Colonic mucosa (tissue), 4 donors: ENCODE data around the gene S1PR5. TPM values are rescaled to one million over a fixed set of nuclear protein-coding genes. Genes with fewer than 3 reads are reported as not detected.

Experiments used
- DNase-seq: peaks from one replicate; pipeline ENCODE4 v3.0.0-alpha.2; 2020
- H3K27ac ChIP-seq: fragments of 200-600 bp; one replicate; pipeline ENCODE4 v1.8.0; 2021
- H3K27me3 ChIP-seq: fragments of 200-600 bp; one replicate; pipeline ENCODE4 v1.8.0; 2021
- H3K36me3 ChIP-seq: fragments of 200-600 bp; one replicate; pipeline ENCODE4 v1.8.0; 2021
- H3K4me1 ChIP-seq: fragments of 200-600 bp; one replicate; pipeline ENCODE4 v1.8.0; 2021; ENCODE audit warnings: mild to moderate bottlenecking
- H3K4me3 ChIP-seq: fragments of 200-600 bp; one replicate; pipeline ENCODE4 v1.8.0; 2021
- H3K9ac ChIP-seq, 2 donors: one replicate each; pipeline ENCODE4 v1.7.0; 2013; ENCODE audit warnings: control low read depth in 2 of 2, low read depth in 2 of 2, low read length in 2 of 2
- H3K9me3 ChIP-seq: fragments of 200-600 bp; one replicate; pipeline ENCODE4 v1.8.0; 2021
- intact Hi-C: fragments of 100-400 bp; cut with DNase I; formaldehyde crosslinking; loops from one replicate; pipeline ENCODE4 v1.14.1; 2022
- microRNA-seq: library from miRNA; unstranded; fragments of <30 nt; microRNA quantifications from one replicate; pipeline ENCODE4, GENCODE V29; 2019
- total RNA-seq, 2 donors: library from RNA; stranded (reverse); fragmentation: NEBNext Ultra II Directional in 1 of 2; extraction: Animal tissue kit (Norgen Biotek cat#: 25700) in 1 of 2; gene quantifications; one replicate each; pipeline ENCODE4 v1.2.1, GENCODE V29; 2021
- TF ChIP-seq, protein P1 (sequence below): fragments of 200-600 bp; IDR thresholded peaks from one replicate; pipeline ENCODE4 v1.8.0; 2022; ENCODE audit warnings: antibody characterized with exemption, mild to moderate bottlenecking
- donor health status: healthy.
- donor health status: DM: no; HTN: no; CAD: no.
- donor health status: DM: no; HTN: no; CAD: no.

Gene S1PR5
- total RNA-seq, 2 donors from 2014 or later: not detected

DNA sequence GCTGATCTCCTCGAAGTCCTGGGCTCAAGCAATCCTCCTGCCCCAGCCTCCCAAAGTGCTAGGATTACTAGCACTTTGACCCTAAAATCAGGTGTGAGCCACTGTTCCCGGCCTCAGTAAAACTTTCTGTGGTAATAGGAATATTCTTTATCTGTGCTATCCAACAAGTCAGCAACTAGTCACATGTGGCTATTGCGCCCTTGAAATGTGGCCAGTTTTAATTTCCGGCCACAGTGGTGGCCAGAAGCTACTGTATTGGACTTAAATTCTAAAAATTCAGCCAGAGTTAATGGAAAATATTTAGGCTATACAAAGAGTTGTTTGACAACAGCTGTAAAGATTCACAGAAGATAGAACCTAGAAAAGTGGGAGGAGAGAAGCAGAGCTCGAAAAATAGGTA lies 44.1 kb downstream of the S1PR5 start:
- TF ChIP-seq, protein P1, sequence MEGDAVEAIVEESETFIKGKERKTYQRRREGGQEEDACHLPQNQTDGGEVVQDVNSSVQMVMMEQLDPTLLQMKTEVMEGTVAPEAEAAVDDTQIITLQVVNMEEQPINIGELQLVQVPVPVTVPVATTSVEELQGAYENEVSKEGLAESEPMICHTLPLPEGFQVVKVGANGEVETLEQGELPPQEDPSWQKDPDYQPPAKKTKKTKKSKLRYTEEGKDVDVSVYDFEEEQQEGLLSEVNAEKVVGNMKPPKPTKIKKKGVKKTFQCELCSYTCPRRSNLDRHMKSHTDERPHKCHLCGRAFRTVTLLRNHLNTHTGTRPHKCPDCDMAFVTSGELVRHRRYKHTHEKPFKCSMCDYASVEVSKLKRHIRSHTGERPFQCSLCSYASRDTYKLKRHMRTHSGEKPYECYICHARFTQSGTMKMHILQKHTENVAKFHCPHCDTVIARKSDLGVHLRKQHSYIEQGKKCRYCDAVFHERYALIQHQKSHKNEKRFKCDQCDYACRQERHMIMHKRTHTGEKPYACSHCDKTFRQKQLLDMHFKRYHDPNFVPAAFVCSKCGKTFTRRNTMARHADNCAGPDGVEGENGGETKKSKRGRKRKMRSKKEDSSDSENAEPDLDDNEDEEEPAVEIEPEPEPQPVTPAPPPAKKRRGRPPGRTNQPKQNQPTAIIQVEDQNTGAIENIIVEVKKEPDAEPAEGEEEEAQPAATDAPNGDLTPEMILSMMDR: no peak
- no peak for DNase-seq
- Histone ChIP-seq H3K4me3 (no peak overlapping the region), H3K9ac (no peak overlapping the region), H3K36me3 (no peaks in the 10 kb centered on the region), H3K27ac (no peak overlapping the region), H3K27me3 (no peaks in the 10 kb centered on the region), H3K9me3 (no peaks in the 10 kb centered on the region), H3K4me1 (no peaks in the 10 kb centered on the region)
- intact Hi-C loops: no loop called here

DNA sequence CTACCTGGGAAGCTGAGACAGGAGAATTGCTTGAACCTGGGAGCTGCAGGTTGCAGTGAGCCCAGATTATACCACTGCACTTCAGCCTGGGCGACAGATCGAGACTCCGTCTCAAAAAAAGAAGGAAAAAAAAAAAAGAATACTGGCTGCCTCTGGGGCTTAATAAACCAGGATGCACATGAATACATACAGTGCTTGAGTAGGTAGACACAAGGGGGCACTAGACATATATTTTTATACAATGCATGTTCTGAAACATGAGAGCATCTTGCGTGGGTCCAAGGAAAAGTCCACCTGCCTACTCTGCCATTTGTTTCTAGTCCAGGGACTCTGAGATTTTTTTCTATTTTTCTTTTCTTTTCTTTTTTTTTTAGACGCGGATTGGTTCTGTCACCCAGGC lies 45.3 kb downstream of the S1PR5 start:
- no peak overlapping the region for H3K27ac ChIP-seq
- no peaks in the 10 kb centered on the region for H3K4me1 ChIP-seq
- no peak for DNase-seq
- no peak overlapping the region for H3K9ac ChIP-seq
- intact Hi-C loops: no loop called here
- no peaks in the 10 kb centered on the region for H3K9me3 ChIP-seq
- no peak overlapping the region for H3K4me3 ChIP-seq
- H3K36me3 ChIP-seq: no peaks in the 10 kb centered on the region
- TF ChIP-seq, protein P1: peak; percentile 33
- no peaks in the 10 kb centered on the region for H3K27me3 ChIP-seq

DNA sequence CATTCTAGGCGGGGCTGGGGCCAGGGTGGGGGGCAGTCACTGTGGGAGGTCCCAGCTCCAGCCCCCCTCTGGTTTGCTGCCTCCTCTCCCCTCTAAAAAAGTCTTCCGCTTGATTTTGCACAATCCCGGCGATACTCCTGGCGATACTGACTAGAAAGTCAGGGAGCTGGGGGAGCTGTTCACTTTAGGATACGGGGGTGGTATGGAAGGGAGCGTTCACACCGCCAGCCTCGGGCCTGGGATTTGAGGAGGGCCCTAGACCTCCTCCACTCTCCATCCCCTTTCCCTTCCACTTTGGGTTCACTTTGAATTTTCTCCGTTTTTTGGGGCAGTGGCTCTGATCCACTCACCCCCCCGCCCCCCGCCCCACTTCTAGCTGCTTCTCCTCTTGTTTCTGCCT lies 49.1 kb downstream of the S1PR5 start:
- TF ChIP-seq, protein P1: no peak
- intact Hi-C loops: no loop called here
- H3K36me3 ChIP-seq: no peaks in the 10 kb centered on the region
- H3K4me1 ChIP-seq: no peaks in the 10 kb centered on the region
- H3K9me3 ChIP-seq: no peaks in the 10 kb centered on the region
- no peak overlapping the region for H3K27ac ChIP-seq
- H3K9ac ChIP-seq: no peak overlapping the region
- H3K4me3 ChIP-seq: no peak overlapping the region
- DNase-seq: no peak
- no peaks in the 10 kb centered on the region for H3K27me3 ChIP-seq

DNA sequence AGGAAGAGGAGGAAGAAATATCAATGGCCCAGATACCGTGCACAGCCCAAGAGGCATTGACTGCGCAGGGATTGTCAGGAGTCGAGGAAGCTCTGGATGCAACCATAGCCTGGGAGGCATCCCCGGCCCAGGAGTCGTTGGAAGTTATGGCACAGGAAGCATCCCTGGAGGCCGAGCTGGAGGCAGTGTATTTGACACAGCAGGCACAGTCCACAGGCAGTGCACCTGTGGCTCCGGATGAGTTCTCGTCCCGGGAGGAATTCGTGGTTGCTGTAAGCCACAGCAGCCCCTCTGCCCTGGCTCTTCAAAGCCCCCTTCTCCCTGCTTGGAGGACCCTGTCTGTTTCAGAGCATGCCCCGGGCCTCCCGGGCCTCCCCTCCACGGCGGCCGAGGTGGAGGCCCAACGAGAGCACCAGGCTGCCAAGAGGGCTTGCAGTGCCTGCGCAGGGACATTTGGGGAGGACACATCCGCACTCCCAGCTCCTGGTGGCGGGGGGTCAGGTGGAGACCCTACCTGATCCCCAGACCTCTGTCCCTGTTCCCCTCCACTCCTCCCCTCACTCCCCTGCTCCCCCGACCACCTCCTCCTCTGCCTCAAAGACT lies 50.0 kb downstream of the S1PR5 start:
- DNase-seq: no peak
- Histone ChIP-seq H3K27me3 (no peaks in the 10 kb centered on the region), H3K27ac (no peak overlapping the region), H3K36me3 (no peaks in the 10 kb centered on the region), H3K4me3 (no peak overlapping the region), H3K4me1 (no peaks in the 10 kb centered on the region), H3K9me3 (no peaks in the 10 kb centered on the region), H3K9ac (no peak overlapping the region)
- TF ChIP-seq, protein P1: no peak
- intact Hi-C loops: no loop called here

DNA sequence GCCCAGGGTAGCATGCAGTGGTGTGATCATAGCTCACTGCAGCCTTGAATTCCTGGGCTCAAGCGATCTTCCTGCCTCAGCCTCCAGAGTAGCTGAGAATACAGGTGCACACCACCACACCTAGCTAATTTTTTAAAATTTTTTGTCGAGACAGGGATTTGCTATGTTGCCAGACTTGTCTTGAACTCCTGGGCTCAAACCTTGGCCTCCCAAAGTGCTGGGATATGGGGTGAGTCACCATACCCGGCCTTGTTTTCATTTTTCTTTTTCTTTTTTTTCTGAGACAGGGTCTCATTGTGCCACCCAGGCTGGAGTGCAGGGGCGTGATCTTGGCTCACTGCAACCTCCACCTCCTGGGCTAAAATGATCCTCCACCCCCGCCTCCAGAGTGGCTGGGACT lies 52.8 kb downstream of the S1PR5 start:
- TF ChIP-seq, protein P1: no peak
- H3K9ac ChIP-seq: no peak overlapping the region
- intact Hi-C loops: no loop called here
- H3K36me3 ChIP-seq: no peaks in the 10 kb centered on the region
- no peaks in the 10 kb centered on the region for H3K4me1 ChIP-seq
- no peak overlapping the region for H3K27ac ChIP-seq
- H3K27me3 ChIP-seq: no peaks in the 10 kb centered on the region
- no peak overlapping the region for H3K4me3 ChIP-seq
- no peak for DNase-seq
- no peaks in the 10 kb centered on the region for H3K9me3 ChIP-seq

Small RNA genes lying within 50 kb of the gene (microRNA-seq; reads per million reads assigned to microRNA genes)
- not detected for gene MIR1238

Other genes starting within 250 kb of the S1PR5 start
- gene ICAM1, start 246.3 kb downstream of the S1PR5 start, total RNA-seq: 10 to 100 TPM in 1 of 2 donors, 1 to 10 TPM in 1; 3.5 to 13.1 TPM
- gene ICAM4, start 230.5 kb downstream of the S1PR5 start, total RNA-seq: under 1 TPM; 0.19 to 0.37 TPM
- gene ICAM5, start 227.5 kb downstream of the S1PR5 start, total RNA-seq: 1 to 10 TPM in 1 of 2 donors, under 1 TPM in 1; 0.74 to 1.3 TPM
- 1 to 10 TPM in 1 of 2 donors, under 1 TPM in 1; 0.96 to 5.1 TPM for gene ZGLP1, start 207.6 kb downstream of the S1PR5 start, total RNA-seq
- gene FDX2, start 201.4 kb downstream of the S1PR5 start, total RNA-seq: 10 to 100 TPM; 10.7 to 19.8 TPM
- 100 to 1,000 TPM in 1 of 2 donors, 10 to 100 TPM in 1; 67.1 to 101 TPM for gene RAVER1, start 183.9 kb downstream of the S1PR5 start, total RNA-seq
- 10 to 100 TPM; 27.2 to 31.8 TPM for gene ICAM3, start 177.8 kb downstream of the S1PR5 start, total RNA-seq
- 100 to 1,000 TPM in 1 of 2 donors, 10 to 100 TPM in 1; 76.3 to 148 TPM for gene TYK2, start 136.9 kb downstream of the S1PR5 start, total RNA-seq
- 100 to 1,000 TPM; 128 to 286 TPM for gene CDC37, start 113.9 kb downstream of the S1PR5 start, total RNA-seq
- gene PDE4A, start 96.9 kb downstream of the S1PR5 start, total RNA-seq: 10 to 100 TPM in 1 of 2 donors, 1 to 10 TPM in 1; 8.6 to 13.8 TPM
- 10 to 100 TPM; 53.2 to 87.3 TPM for gene KEAP1, start 14.1 kb downstream of the S1PR5 start, total RNA-seq
- gene ATG4D, start 26.5 kb upstream of the S1PR5 start, total RNA-seq: 10 to 100 TPM; 69.0 to 89.9 TPM
- 10 to 100 TPM; 11.0 to 27.2 TPM for gene KRI1, start 48.6 kb upstream of the S1PR5 start, total RNA-seq
- 10 to 100 TPM; 11.1 to 13.4 TPM for gene CDKN2D, start 51.5 kb upstream of the S1PR5 start, total RNA-seq
- gene AP1M2, start 69.9 kb upstream of the S1PR5 start, total RNA-seq: 100 to 1,000 TPM; 149 to 172 TPM
- 100 to 1,000 TPM in 1 of 2 donors, 10 to 100 TPM in 1; 87.1 to 137 TPM for gene SLC44A2, start 108.1 kb upstream of the S1PR5 start, total RNA-seq
- gene ILF3, start 136.9 kb upstream of the S1PR5 start, total RNA-seq: 100 to 1,000 TPM; 143 to 271 TPM
- 10 to 100 TPM; 74.9 to 94.1 TPM for gene QTRT1, start 184.0 kb upstream of the S1PR5 start, total RNA-seq
- gene DNM2, start 200.6 kb upstream of the S1PR5 start, total RNA-seq: 100 to 1,000 TPM; 450 to 461 TPM